SK-N-SH (cell line): ENCODE measurements around the gene KIF1A. TPM values are rescaled to one million over a fixed set of nuclear protein-coding genes. Genes with fewer than 3 reads are reported as not detected.

Experiments
- CTCF ChIA-PET: fragments of 300-600, 350-600 bp; formaldehyde crosslinking; extraction: SDS; loops from one replicate; lab custom pipeline; 2021; lab: Yijun Ruan, JAX
- POLR2A ChIA-PET: fragments of 350-600 bp; sonication (Branson Sonifier 250); formaldehyde crosslinking; extraction: SDS; loops from one replicate; lab custom pipeline; 2020; ENCODE audit warnings: antibody characterized with exemption, inconsistent platforms; lab: Yijun Ruan, JAX
- DNase-seq: peaks from one replicate; pipeline ENCODE4 v3.0.0; 2012
- H2AFZ ChIP-seq: fragments of 200-600 bp; sonication (generic); 2 replicates; pipeline ENCODE4 v1.8.1; 2016; ENCODE audit warnings: antibody characterized with exemption, mild to moderate bottlenecking, low read depth
- H3F3A ChIP-seq: fragments of 200-600 bp; sonication (generic); replicated peaks from 2 replicates; pipeline ENCODE3; 2016; ENCODE audit warnings: antibody characterized with exemption, mild to moderate bottlenecking; ENCODE audit not compliant: insufficient read depth
- H3K27ac ChIP-seq, 2 experiments: fragments of 200-500 bp in 1 of 2; fragments of 200-600 bp in 1 of 2; sonication (Bioruptor generic) in 1 of 2; sonication (generic), shearing (Covaris generic) in 1 of 2; 2 replicates each; pipeline versions ENCODE4 v1.5.1 to v1.6.1; 2014 to 2016; ENCODE audit warnings: low read depth in 2 of 2, inconsistent platforms in 1 of 2, low read length in 1 of 2, mild to moderate bottlenecking in 1 of 2, mixed read lengths in 1 of 2
- H3K27me3 ChIP-seq: fragments of 200-600 bp; sonication (generic), shearing (Covaris generic); 2 replicates; pipeline ENCODE4 v1.6.1; 2016; ENCODE audit warnings: mixed run types; ENCODE audit not compliant: insufficient read depth
- H3K36me3 ChIP-seq, 2 experiments: fragments of 200-500 bp in 1 of 2; fragments of 200-600 bp in 1 of 2; sonication (Bioruptor generic) in 1 of 2; sonication (generic) in 1 of 2; replicated peaks in 1 of 2; 2 replicates each; pipeline versions ENCODE3 to v1.5.1; 2014 to 2016; ENCODE audit warnings: low read length in 1 of 2, mild to moderate bottlenecking in 1 of 2; ENCODE audit not compliant: insufficient read depth in 2 of 2, control insufficient read depth in 1 of 2
- H3K4me1 ChIP-seq, 2 experiments: fragments of 200-500 bp in 1 of 2; fragments of 200-600 bp in 1 of 2; sonication (Bioruptor generic) in 1 of 2; sonication (generic), shearing (Covaris generic) in 1 of 2; 2 replicates each; pipeline versions ENCODE4 v1.5.1 to v1.6.1; 2014 to 2016; ENCODE audit warnings: low read depth in 1 of 2, low read length in 1 of 2, mixed run types in 1 of 2; ENCODE audit not compliant: insufficient read depth in 2 of 2, control insufficient read depth in 1 of 2
- H3K4me2 ChIP-seq: fragments of 200-600 bp; sonication (generic), shearing (Covaris generic); 2 replicates; pipeline ENCODE4 v1.6.1; 2017; ENCODE audit warnings: mixed run types
- H3K4me3 ChIP-seq, 2 experiments: fragments of 200-500 bp in 1 of 2; fragments of 200-600 bp in 1 of 2; sonication (Bioruptor generic) in 1 of 2; sonication (generic), shearing (Covaris generic) in 1 of 2; 2 replicates each; pipeline versions ENCODE4 v1.5.1 to v1.8.1; 2014 to 2016; ENCODE audit warnings: low read depth in 2 of 2, inconsistent platforms in 1 of 2, low read length in 1 of 2, mild to moderate bottlenecking in 1 of 2, mixed read lengths in 1 of 2, moderate library complexity in 1 of 2
- H3K79me2 ChIP-seq: fragments of 200-600 bp; sonication (generic); 2 replicates; pipeline ENCODE4 v1.8.1; 2017; ENCODE audit warnings: mild to moderate bottlenecking; ENCODE audit not compliant: insufficient read depth
- H3K9ac ChIP-seq: fragments of 200-600 bp; sonication (generic); 2 replicates; pipeline ENCODE4 v1.6.1; 2017; ENCODE audit warnings: mixed run types
- H3K9me2 ChIP-seq: fragments of 200-600 bp; sonication (generic); 2 replicates; pipeline ENCODE4 v1.6.1; 2017; ENCODE audit warnings: mixed run types
- H3K9me3 ChIP-seq: fragments of 200-600 bp; sonication (generic); 2 replicates; pipeline ENCODE4 v1.6.1; 2017; ENCODE audit warnings: mixed run types, mild to moderate bottlenecking, moderate library complexity
- H4K20me1 ChIP-seq: fragments of 200-600 bp; sonication (generic); 2 replicates; pipeline ENCODE4 v1.6.1; 2017; ENCODE audit warnings: mild to moderate bottlenecking, mixed run types; ENCODE audit not compliant: insufficient read depth
- ELF1 ChIP-seq: IDR thresholded peaks from 2 replicates; pipeline ENCODE4 v1.4.0; 2012
- FOSL2 ChIP-seq: IDR thresholded peaks from 2 replicates; pipeline ENCODE4 v1.4.0; 2012; ENCODE audit warnings: low read depth, mild to moderate bottlenecking, moderate library complexity, borderline replicate concordance
- FOXM1 ChIP-seq: IDR thresholded peaks from 2 replicates; pipeline ENCODE4 v1.4.0; 2012; ENCODE audit warnings: low read depth, mild to moderate bottlenecking
- GABPA ChIP-seq: IDR thresholded peaks from 2 replicates; pipeline ENCODE4 v1.4.0; 2012; ENCODE audit warnings: low read depth, mild to moderate bottlenecking
- MAX ChIP-seq: IDR thresholded peaks from 2 replicates; pipeline ENCODE4 v1.4.0; 2012; ENCODE audit warnings: low read depth
- MEF2A ChIP-seq: IDR thresholded peaks from 2 replicates; pipeline ENCODE4 v1.4.0; 2012; ENCODE audit warnings: low read depth, borderline replicate concordance
- MXI1 ChIP-seq: IDR thresholded peaks from 2 replicates; pipeline ENCODE4 v1.6.1; 2012; ENCODE audit warnings: mild to moderate bottlenecking, low read depth, low read length, improper control_type of control experiment
- POLR2AphosphoS5 ChIP-seq: IDR thresholded peaks from 2 replicates; pipeline ENCODE4 v1.6.1; 2012; ENCODE audit warnings: low read depth, low read length
- RAD21 ChIP-seq: IDR thresholded peaks from 2 replicates; pipeline ENCODE4 v1.6.1; 2012; ENCODE audit warnings: mild to moderate bottlenecking, low read length
- RCOR1 ChIP-seq: fragments of 150-350 bp; IDR thresholded peaks from 2 replicates; pipeline ENCODE4 v1.6.1; 2017; ENCODE audit warnings: antibody characterized with exemption, low read length
- REST ChIP-seq: IDR thresholded peaks from 2 replicates; pipeline ENCODE4 v1.6.1; 2012; ENCODE audit warnings: mild to moderate bottlenecking, low read depth, low read length, moderate library complexity
- RFX5 ChIP-seq: IDR thresholded peaks from 2 replicates; pipeline ENCODE4 v1.6.1; 2012; ENCODE audit warnings: mild to moderate bottlenecking, improper control_type of control experiment, low read length
- RXRA ChIP-seq: IDR thresholded peaks from 2 replicates; pipeline ENCODE4 v1.4.0; 2012; ENCODE audit warnings: low read depth, mild to moderate bottlenecking, borderline replicate concordance
- SIN3A ChIP-seq: IDR thresholded peaks from 2 replicates; pipeline ENCODE4 v1.6.1; 2012; ENCODE audit warnings: low read depth, mild to moderate bottlenecking, low read length, moderate library complexity, borderline replicate concordance
- TCF12 ChIP-seq: IDR thresholded peaks from 2 replicates; pipeline ENCODE4 v1.4.0; 2012
- TEAD4 ChIP-seq: IDR thresholded peaks from 2 replicates; pipeline ENCODE4 v1.4.0; 2012; ENCODE audit warnings: mild to moderate bottlenecking, borderline replicate concordance; ENCODE audit not compliant: insufficient read depth
- USF2 ChIP-seq: fragments of 150-350 bp; IDR thresholded peaks from 2 replicates; pipeline ENCODE4 v1.6.1; 2017; ENCODE audit warnings: antibody characterized with exemption, low read length, low read depth, borderline replicate concordance
- YY1 ChIP-seq: IDR thresholded peaks from 2 replicates; pipeline ENCODE4 v1.4.0; 2012; ENCODE audit warnings: low read depth, mild to moderate bottlenecking
- WGBS: methylation state at CpG from one replicate; pipeline ENCODE4 v1.1.6; 2017; ENCODE audit warnings: low lambda C conversion rate; 5-methylcytosine and 5-hydroxymethylcytosine counted together
- polyA plus RNA-seq, 3 experiments: library from polyadenylated mRNA; depleted of rRNA; stranded (reverse); fragments of >200 nt; gene quantifications; 2 replicates each; pipeline ENCODE4 v1.2.3, GENCODE V29; 2012

KIF1A gene
- polyA plus RNA-seq, 1 of the 3 experiments (the other 2 are of a cell fraction): 0.21 TPM

GRCh38 chr2:240711296-240711695 is 108.7 kb downstream of the KIF1A start (continued):
- TF ChIP-seq MAX: no peak
- no peak for TF ChIP-seq RFX5

GRCh38 chr2:240708457-240708856 is 111.6 kb downstream of the KIF1A start:
- H3K9me2 ChIP-seq: no peaks in the 10 kb centered on the region
- H3K27me3 ChIP-seq: peaks cover 9% of the 10 kb centered on the region; the same call in 1 of the 2 replicates
- H2AFZ ChIP-seq: no peak overlapping the region
- no peaks in the 10 kb centered on the region for H3K36me3 ChIP-seq
- no peaks in the 10 kb centered on the region for H4K20me1 ChIP-seq
- no peaks in the 10 kb centered on the region for H3K9me3 ChIP-seq
- H3K4me1 ChIP-seq: no peaks in the 10 kb centered on the region; a peak in 1 of 4 replicates
- no peak overlapping the region for H3K9ac ChIP-seq
- TF ChIP-seq POLR2AphosphoS5 (no peak), RCOR1 (no peak), FOSL2 (no peak), USF2 (no peak), MEF2A (no peak), GABPA (no peak), REST (no peak), TEAD4 (no peak), FOXM1 (no peak), RXRA (no peak), SIN3A (no peak), ELF1 (no peak), RAD21 (no peak), YY1 (no peak), TCF12 (no peak), MXI1 (no peak)
- no peaks in the 10 kb centered on the region for H3K79me2 ChIP-seq
- ChIA-PET POLR2A (no interaction called here), CTCF (interaction anchor here (0.9 to 2.0 kb wide), 4 partner anchors 8 to 195 kb away, joined by 3 to 10 read pairs (median 4); no protein-coding TSS in a partner anchor)
- H3K4me2 ChIP-seq: no peak overlapping the region
- H3K27ac ChIP-seq: no peak overlapping the region
- no peak for DNase-seq
- no peak overlapping the region for H3K4me3 ChIP-seq
- no peaks in the 10 kb centered on the region for H3F3A ChIP-seq
- 46% methylated on average over 7 of the region's 7 CpGs for WGBS
